GM12872 (cell line): ENCODE measurements around the gene USHBP1.

Experiments
- CTCF ChIP-seq: IDR thresholded peaks from 3 replicates; pipeline ENCODE4 v1.5.1; 2011; ENCODE audit warnings: low read depth, mild to moderate bottlenecking, low read length, moderate library complexity; ENCODE audit not compliant: insufficient read depth

The USHBP1 gene

GRCh38 chr19:17289489-17289888 lies 24.9 kb upstream of the USHBP1 start:
- TF ChIP-seq CTCF = no peak

- TF ChIP-seq CTCF = no peak
Measured at GRCh38 chr19:17286752-17287151, 22.2 kb upstream of the USHBP1 start.

- TF ChIP-seq CTCF = no peak
Measured at GRCh38 chr19:17286263-17286662, 21.7 kb upstream of the USHBP1 start.

GRCh38 chr19:17285415-17286135 lies 21.0 kb upstream of the USHBP1 start:
- TF ChIP-seq CTCF = no peak

GRCh38 chr19:17283504-17283996 lies 19.0 kb upstream of the USHBP1 start:
- no peak for TF ChIP-seq CTCF

- TF ChIP-seq CTCF = peak; percentile 87
Measured at GRCh38 chr19:17282488-17283125, 18.1 kb upstream of the USHBP1 start.

- no peak for TF ChIP-seq CTCF
Measured at GRCh38 chr19:17281391-17282304, 17.1 kb upstream of the USHBP1 start, which contains the start of gene ANKLE1. ANKLE1 (plus strand) TSS chr19:17281901; CDS start chr19:17281921, 20 bp downstream.
